B cell (primary cell): Measurements from ENCODE around the gene XCL2.

ENCODE experiments used
- CTCF ChIP-seq: fragments of 200-600 bp; IDR thresholded peaks from one replicate; pipeline ENCODE4 v1.8.0; 2022; ENCODE audit warnings: antibody characterized with exemption, mild to moderate bottlenecking
- EZH2 ChIP-seq: IDR thresholded peaks from 2 replicates; pipeline ENCODE4 v1.6.1; 2012; ENCODE audit warnings: borderline replicate concordance, low read depth, mild to moderate bottlenecking, moderate library complexity, low read length; ENCODE audit not compliant: insufficient read depth, poor library complexity, severe bottlenecking

GRCh38 chr1:168581817-168582572 lies 38.2 kb upstream of the XCL2 start:
- TF ChIP-seq EZH2 (no peak), CTCF (no peak)
